PC-9 (cell line): ENCODE results near the gene EYS.

Experiments
- EZH2 ChIP-seq: fragments of 200-600 bp; sonication (generic); IDR thresholded peaks from 2 replicates; pipeline ENCODE4 v1.8.0; 2017; ENCODE audit warnings: antibody characterized with exemption, low read depth
- TF ChIP-seq, protein P1 (sequence below): fragments of 200-600 bp; sonication (generic); conservative IDR thresholded peaks from 2 replicates; pipeline ENCODE4 v1.6.1; 2017; ENCODE audit warnings: mixed run types, antibody characterized with exemption, mild to moderate bottlenecking, moderate library complexity

DNA sequence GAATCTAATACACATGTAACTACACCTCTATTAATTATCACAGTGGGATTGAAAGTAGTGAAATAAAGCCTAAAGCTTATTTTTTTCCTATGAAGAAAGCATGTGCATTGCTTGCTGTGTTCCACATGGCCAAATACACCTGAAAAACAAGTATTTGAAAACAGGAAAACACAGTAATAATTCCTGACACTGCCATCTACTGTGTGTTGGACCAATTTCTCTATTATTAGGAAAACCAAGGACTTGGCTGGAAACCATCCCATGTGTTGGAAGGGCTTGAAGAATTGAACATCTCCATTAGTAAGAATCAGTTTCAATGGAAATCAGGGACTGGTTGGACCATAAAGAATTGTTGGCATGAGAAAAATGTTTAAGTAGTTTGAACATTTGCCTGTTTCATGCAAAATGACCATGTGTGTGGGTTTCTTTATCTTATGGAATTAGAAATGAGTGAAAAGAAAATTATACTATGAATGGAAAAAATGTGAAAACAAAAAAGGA, 1947.4 kb downstream of the EYS start:
- TF ChIP-seq, protein P1, sequence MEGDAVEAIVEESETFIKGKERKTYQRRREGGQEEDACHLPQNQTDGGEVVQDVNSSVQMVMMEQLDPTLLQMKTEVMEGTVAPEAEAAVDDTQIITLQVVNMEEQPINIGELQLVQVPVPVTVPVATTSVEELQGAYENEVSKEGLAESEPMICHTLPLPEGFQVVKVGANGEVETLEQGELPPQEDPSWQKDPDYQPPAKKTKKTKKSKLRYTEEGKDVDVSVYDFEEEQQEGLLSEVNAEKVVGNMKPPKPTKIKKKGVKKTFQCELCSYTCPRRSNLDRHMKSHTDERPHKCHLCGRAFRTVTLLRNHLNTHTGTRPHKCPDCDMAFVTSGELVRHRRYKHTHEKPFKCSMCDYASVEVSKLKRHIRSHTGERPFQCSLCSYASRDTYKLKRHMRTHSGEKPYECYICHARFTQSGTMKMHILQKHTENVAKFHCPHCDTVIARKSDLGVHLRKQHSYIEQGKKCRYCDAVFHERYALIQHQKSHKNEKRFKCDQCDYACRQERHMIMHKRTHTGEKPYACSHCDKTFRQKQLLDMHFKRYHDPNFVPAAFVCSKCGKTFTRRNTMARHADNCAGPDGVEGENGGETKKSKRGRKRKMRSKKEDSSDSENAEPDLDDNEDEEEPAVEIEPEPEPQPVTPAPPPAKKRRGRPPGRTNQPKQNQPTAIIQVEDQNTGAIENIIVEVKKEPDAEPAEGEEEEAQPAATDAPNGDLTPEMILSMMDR, result no peak
- TF ChIP-seq EZH2, result no peak
